Stimulated activated CD4-positive, alpha-beta T cell treated with anti-CD3 and anti-CD28 coated beads, Interleukin-12 subunit alpha, Interleukin-12 subunit beta, amount 100 ng/mL, for 48 hours (primary cell): ENCODE measurements around the gene NSD2.
"Not testable (repeated sequence)": the region's sequence is repeated elsewhere in the genome, so short reads cannot be mapped to it uniquely, and the experiment has no call there.

Source experiments
- DNase-seq, 3 donors: peaks; one replicate each; pipeline ENCODE4 v3.0.0-alpha.2; 2020; ENCODE audit warnings: low read depth in 2 of 3, low spot score in 1 of 3

The NSD2 gene

GRCh38 chr4:1870578-1871443 is at the start of gene NSD2:
NSD2 (plus strand) TSS chr4:1871393; CDS start chr4:1900655, 29,262 bp downstream.
- DNase-seq, result peak; percentile 78 to 89 (median 79)

- DNase-seq, result no peak
These were observed 49.3 kb upstream of the NSD2 start for GRCh38 chr4:1821679-1822567.

GRCh38 chr4:1822568-1823544 is 48.3 kb upstream of the NSD2 start:
- no peak for DNase-seq

DNA sequence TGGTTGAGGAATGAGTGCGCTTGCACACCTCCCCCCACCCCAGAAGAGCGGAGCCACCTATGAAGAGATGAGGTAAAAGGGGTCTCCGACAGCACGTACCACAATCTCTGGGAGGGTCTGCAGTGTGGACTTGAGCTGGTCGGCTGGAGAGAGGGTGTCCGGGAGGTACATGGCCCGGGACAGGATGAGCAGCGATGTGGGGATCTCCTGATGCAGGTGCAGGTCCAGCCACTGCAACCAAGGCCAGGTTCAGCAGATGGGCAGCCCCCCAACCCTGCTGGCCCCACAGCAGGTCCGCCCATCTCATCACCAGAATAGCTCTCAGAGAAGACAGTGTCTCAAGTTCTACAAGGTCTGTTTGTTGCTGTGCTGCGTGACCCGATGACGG is 47.7 kb upstream of the NSD2 start:
- no peak for DNase-seq

GRCh38 chr4:1824746-1825145 is 46.4 kb upstream of the NSD2 start:
- DNase-seq, result no peak

DNA sequence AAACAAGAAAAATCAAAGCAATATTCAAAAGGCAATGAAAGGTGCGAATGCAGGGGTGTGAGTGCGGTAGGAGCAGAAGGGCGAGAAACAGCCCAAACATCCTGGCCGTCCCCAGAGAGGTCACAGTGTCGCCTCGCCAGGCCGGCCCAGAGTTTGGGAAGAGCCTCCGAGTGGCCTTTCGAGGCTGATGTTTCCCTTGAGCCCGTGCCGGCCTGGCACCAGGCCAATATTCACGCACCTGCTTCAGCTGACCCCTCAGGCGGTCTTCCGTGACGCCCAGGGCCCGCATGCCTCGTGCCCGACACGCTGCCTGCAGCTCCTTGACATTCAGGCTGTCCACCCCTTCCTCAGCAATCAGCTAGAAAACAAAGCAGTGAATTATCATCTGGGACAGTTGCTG is 45.9 kb upstream of the NSD2 start:
- DNase-seq, result no peak

DNA sequence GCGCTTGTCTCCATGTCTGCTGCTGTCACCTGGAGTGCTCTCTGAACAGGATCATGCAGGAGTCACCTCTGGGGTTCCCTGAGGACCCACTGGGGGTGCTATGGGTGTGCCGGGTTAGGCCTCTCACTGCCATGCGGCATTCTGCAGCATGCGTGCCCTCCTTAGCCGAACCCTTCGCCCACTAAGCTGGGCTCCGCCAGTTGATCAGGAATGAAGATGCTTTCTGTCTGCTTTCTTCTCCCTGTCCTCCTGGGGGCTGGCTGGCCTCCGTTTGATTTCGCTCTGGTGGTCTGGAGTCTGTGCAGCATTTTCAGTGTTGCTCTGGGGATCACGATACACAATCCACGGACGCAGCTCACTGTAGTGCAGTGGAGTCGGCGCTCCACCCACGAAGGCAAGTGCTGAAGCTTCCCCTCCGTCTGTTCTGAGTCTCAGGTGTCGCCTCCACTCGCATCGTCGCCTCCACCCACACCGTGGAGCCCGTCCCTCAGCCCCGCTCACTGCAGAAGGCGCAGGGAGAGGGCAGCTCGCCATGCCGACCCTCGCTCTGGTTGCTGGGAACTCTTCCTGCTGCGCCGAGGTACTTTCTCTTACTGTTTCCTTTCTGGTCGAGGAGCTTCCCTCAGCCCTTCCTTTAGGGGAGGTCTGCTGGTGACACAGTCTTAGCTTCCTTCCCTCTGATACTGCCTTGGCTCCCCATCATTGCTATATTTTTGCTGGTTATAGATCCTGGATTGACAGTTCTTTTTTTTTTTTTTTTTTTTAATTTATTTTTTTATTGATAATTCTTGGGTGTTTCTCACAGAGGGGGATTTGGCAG is 44.5 kb upstream of the NSD2 start:
- no peak for DNase-seq

GRCh38 chr4:1830234-1830633 is 41.0 kb upstream of the NSD2 start:
- no peak for DNase-seq

DNA sequence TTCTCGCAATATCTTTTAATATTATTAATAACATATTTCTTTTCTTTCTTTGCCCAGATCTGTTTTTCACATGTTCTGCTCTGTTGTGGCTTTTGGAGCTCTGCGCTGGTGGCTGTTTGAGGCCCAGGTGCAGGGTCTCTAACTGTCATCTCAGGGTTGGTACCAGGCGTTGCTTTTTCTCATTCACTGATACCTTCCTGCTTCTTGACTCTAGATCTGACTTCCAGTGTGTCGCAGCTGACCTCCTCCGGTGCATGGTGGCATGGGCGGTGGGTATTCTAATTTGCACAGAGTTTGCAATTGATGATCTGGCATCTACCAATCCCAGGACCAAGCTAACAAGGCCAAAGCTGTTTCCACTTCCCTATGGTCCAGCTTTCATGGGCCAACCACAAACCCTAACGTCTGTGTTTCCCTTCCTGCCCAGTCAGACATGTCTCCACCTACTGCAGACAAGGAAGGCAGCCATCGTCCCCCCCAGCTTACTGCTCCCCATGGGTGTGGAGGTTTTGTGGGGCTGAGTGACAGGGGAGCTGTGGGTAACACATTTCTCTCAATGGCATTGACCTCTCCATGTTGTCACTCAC is 40.5 kb upstream of the NSD2 start:
- no peak for DNase-seq

- no peak for DNase-seq
These were observed 39.9 kb upstream of the NSD2 start for GRCh38 chr4:1831331-1831730.

GRCh38 chr4:1832690-1833089 is 38.5 kb upstream of the NSD2 start:
- DNase-seq, result no peak

DNA sequence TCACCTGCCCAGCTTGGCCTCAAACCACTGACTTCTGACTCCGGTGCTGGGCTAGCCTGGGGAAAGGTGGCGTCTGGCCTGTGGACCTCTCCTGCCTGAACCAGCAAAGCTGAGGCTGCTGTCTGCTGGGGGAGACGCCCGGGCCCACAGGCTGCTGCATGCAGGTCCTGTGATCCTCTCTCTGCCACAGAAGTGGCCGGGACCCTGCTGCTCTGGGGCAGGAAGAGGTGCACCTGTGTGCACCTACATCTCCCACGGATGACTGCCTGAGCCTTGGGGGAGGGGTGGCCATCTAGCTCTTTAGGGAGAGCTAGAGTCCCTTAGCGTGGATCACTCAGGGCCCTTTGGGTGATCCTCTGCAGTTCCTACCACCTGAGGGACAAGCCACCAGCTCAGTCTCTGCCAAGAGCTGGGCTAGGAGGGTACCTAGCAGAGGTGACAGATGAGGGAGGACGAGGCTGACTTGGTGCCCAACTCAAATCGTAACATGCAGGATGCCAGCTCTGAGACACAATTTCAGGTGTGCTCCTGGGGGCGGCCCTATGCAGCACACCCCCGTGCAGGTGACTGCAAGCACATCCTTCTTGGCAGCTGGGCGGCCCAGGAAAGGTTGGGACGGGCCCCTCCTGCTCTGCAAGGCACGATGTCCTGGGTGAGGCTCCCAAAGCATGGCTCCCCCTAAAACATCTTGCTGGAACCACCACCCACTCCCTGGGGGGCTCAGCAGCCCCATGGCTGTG is 37.7 kb upstream of the NSD2 start:
- no peak for DNase-seq

GRCh38 chr4:1834047-1834775 is 37.0 kb upstream of the NSD2 start:
- DNase-seq, result no peak

DNA sequence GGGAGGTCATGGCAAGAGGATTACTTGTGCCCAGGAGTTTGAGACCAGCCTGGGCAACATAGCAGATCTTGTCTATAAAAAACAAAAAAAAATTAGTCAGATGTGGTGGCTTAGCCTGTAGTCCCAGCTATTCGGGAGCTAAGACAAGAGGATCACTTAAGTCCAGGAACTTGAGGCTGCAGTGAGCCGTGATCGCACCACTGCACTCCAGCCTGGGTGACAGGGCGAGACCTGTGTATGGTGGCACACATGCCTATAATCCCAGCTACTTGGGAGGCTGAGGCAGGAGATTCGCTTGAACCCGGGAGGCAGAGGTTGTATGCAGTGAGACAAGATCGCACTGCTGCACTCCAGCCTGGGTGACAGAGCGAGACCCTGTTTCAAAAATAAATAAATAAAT is 35.4 kb upstream of the NSD2 start:
- not testable (repeated sequence) for DNase-seq

DNA sequence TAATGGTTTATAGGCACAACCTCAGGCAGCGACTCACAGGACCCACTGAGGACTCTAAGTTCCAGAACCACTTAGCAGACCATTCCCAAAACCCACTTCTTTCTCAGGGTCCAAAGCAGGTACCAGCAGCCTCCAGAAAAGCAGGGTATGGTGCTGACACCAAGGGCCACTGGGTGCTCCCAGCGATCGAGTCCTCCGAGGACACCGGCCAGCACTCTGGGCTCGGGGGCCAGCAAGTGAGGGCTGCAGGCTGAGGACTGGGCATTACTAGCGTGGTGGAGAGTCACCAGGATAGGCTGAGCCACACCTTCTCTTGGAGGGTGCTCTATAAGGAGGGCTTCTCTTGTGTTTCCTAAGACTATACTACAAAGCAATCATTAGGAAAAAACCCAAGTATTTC is 34.5 kb upstream of the NSD2 start:
- no peak for DNase-seq

DNA sequence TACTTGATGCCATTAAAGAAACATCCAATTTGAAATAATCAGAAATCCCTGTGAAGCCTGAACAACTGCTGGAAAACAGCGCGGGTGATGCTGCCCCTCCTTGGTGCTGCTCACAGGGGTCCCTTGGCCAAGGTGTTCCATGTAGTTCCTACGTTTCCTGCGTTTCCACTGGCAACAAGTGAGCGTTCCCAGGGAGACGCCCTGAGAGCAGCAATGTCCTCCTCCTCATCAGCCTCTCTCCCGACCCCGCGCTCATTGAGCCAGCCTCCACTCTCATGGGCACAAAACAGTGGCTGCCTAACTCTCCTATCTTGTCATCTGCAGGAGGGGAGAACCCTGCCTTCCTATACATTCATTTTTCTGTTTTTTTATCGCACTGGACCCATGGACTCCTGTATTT is 34.1 kb upstream of the NSD2 start:
- DNase-seq, result no peak

DNA sequence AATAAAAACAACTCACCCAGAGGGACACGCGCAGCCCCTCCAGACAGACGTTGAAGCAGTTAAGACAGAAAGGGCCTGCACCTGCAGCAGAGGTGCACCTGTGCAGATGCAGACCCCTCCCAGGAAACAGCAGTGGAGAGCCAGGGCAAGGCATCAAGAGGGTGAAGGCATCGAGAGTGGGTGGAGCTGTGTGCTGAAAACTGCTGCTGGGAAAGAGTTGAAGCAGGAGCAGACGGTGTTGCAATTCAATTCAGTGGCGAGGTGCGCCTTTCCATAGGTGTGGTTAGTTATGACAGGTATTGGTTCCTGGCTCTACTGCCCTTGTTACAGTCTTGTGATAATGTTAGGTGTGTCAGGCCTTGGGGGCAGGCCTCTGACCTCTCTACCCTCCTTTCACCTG is 31.9 kb upstream of the NSD2 start:
- no peak for DNase-seq

- no peak for DNase-seq
These were observed 29.8 kb upstream of the NSD2 start for GRCh38 chr4:1841201-1841886.
